ENCODE results near the gene TSPYL2.

- TF ChIP-seq GATA3 (IDR thresholded peaks at IDR 0.05; ENCODE audit: low read depth, low read length) (no peak), GATA2 (IDR thresholded peaks at IDR 0.05; ENCODE audit: low read depth, low read length) (no peak)
Measured at GRCh38 chrX:53071064-53071463, 11.1 kb upstream of the TSPYL2 start.
